LHCN-M2 (cell line): ENCODE data around the gene HEBP2. TPM values are rescaled to one million over a fixed set of nuclear protein-coding genes. Genes with fewer than 3 reads are reported as not detected.

Experiments used
- DNase-seq: peaks from one replicate; pipeline ENCODE4 v3.0.0-alpha.2; 2012; ENCODE audit warnings: low read depth
- total RNA-seq: library from RNA; depleted of rRNA; stranded (reverse); fragments of >200 nt; gene quantifications from 2 replicates; pipeline ENCODE4 v1.2.3, GENCODE V29; 2014

HEBP2 gene
- total RNA-seq, 1 experiment from 2014 or later, result 24.8 TPM

DNA sequence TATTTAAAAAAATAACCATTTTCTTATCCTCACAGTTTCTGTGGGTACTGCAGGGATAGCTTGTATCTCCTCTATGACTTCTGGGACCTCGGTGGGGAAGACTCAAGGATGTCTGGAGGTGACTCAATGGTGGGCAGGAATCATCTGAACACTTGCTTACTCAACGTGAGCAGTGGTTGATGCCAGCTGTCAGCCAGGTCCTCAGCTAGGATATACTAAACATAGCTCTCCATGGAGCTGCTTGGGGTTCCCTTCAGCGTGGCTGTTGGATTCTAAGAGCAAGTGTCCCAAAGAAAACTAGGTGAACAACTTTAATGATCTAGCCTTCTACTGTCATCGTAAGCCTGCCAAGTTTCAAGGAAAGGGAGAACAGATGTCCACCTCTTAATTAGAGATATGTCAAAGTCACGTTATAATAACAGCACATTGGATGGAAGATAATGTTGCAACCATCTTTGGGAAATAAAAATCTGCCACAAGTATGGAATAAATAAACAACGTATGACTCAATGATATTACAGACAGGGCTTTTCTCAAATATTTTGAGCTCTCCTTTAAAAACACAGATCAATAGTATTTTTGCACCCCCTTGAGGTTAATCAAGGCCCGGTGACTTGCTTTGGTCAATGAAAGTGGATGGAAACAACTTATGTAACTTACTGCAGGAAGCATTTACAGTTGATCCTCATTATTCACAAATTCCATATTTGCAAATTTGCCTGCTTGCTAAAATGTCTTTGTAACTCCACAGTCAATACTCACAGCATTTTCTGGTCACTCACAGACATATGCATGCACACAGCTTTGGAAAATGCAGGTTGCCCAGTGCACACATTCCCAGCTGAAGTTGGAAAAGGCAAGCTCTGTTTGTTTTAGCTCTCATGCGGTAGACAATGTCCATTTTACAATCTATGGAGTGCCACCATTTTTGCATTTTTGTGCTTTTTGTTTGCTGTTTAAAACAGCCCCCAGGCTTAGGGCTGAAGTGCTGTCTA, 6.6 kb upstream of the HEBP2 start:
- peak; percentile 73 for DNase-seq

DNA sequence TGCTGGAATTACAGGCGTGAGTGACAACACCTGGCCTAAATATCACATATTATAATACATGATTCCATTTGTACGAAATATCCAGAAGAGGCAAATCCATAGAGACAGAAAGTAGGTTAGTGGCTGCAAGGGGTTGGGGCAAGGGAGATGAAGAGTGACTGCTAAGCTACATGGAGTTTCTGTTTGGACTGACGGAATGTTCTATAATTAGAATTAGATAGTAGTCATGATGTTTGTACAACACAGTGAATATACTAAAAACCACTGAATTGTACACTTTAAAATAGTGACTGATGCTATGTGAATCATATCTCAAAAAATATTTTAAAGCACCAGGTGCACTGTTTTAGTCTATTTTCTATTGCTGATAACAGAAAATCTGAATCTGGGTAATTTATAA, 3.7 kb upstream of the HEBP2 start:
- peak; percentile 22 for DNase-seq

DNA sequence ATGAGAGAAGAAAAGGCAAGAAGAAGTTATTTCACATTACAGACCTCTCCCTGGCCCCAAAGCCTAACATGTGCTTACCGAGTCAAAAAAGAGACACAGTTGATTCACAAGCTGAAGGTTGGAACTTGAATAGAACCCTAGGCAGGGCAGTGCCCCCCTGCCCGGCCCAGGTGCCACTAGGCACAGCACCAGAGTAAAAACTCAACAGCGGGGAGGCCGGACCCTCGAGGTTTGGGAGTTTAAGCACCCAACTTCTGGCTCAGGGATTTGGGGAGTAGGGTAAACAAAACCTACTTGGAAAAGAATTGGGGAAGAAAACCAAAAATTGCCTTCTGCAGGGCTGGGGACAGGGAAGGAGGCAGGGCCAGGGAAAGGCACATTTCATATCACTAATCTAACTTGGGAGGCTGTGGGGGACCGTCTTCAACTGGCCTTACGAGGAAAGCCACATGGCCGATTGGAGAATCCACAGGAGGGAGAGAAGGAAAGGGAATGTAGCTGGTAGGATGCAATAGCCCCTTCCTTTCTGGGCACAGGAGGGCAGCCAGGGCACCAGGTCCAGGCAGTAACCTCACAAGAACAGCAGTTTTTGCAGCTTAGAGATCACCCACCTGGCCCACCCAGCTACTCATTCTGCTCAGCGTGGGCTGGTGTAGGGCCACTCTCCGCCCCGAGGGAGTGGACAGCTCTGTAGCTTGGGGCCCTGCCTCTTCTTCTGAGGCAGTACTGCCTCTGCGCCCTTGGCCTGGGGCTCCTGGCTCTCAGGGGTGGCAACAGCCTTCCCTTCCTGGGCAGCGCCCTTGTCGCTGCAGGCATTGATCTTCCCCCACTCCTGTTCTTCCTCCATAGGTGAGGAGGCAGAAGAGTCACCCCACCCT, 1.8 kb upstream of the HEBP2 start:
- no peak for DNase-seq

DNA sequence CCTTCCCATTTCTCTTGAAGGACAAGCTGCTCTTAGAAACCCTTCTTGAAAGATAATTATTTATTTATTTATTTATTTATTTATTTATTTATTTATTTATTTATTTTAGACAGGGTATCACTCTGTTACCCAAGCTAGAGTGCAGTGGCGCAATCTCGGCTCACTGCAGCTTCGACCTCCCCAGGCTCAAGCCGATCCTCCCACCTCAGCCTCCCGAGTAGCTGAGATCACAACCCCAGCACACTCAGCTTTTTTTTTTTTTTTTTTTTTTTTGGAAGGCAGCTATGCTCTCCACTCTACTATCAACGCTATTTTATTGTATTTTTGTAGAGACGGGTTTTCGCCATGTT, 1.2 kb upstream of the HEBP2 start:
- DNase-seq, result no peak

DNA sequence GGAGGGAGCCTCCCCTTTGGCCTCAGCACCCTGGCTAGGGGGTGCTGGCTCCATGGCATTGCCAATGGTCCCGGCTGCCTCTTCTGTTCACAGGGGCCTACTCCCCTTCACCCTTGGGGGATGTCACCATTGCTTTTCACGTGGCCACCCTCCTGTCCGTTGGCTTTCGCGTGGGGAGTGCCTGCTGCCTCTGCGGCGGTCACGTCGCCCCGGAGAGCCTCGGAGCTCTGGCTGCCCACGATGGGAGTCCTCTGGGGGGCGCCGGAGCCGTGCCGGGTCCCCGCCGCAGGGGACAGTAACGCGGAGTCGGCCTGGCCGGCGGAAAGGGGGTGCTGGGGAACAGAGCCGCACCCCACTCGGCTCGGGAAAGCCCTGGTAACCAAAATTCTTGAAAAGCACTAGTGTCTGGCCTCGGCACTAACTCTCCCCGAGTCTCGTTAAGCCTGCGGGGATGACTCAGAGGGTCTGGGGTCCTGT, 661 bp upstream of the HEBP2 start:
- peak; percentile 17 for DNase-seq

- DNase-seq, result no peak
Measured at GRCh38 chr6:138404666-138405337, 779 bp downstream of the HEBP2 start.

DNA sequence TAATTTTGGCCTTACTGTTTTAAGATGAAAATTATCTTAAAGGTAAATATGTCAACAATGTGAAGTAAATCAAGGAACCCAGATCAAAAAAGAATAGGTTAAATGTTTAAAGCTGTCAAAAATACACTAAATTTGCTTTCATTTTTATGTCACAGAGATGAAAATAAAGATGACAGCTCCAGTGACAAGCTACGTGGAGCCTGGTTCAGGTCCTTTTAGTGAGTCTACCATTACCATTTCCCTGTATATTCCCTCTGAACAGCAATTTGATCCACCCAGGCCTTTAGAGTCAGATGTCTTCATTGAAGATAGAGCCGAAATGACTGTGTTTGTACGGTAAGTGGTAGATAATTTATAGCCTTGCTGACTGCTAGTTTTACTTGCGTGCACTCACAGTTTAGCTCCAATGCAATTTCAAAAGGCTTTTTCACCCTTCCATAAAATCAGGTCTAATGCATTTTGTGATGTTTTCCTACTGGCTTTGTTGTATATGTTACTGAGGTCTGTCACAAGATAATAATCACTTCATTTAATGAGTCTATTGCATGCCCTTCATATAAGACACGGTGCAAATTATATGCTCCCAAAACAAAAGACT, 1.9 kb downstream of the HEBP2 start:
- no peak for DNase-seq

GRCh38 chr6:138406443-138406842, 2.4 kb downstream of the HEBP2 start:
- DNase-seq, result no peak

DNA sequence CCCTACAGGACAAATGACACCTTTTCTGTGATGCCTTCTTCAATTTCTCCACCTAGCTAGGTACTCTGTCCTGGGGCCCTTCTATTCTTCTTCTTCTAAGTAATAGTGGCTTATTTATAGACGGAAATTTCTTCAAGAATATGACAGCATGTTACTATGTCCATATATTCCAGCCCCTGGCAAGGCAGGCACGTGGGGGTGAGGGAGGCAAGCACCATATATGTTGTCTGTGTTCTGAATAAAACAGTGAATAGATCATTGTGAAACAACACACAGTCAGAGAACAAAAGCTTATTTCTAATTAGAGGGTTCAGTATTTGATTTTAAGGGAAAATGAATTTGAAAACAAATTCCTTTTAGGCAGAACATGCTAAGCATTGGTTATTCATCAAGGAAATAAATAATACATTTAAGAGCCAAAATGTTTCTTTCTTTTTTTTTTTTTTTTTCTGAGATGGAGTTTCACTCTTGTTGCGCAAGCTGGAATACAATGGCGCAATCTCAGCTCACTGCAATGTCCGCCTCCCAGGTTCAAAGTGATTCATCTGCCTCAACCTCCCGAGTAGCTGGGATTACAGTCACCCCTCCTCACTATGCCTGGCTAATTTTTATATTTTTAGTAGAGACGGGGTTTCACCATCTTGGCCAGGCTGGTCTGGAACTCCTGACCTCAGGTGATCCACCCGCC, 6.2 kb downstream of the HEBP2 start:
- peak; percentile 29 for DNase-seq

- peak; percentile 84 for DNase-seq
Measured at GRCh38 chr6:138410972-138411880, 7.2 kb downstream of the HEBP2 start.

GRCh38 chr6:138415125-138415524, 11.1 kb downstream of the HEBP2 start:
- DNase-seq, result no peak

DNA sequence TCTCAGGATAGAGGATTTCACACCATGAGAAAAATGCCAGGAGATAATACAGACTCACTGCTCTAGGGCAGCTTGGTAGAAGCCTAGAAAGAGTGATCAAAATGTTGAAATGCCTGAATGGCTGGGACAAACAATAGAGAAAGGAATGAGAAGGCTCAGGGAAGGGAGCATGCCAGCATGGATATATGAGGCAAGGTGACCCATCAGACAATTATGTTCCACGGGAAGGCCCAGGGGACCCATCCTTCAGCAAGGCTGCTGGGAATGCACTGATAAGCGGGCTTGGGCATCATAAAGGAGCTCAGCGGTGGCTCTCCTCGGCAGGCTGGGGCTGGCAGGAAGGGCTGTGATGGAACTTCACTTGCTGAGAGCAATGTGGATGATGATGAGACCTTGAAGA, 12.2 kb downstream of the HEBP2 start:
- peak; percentile 8 for DNase-seq

DNA sequence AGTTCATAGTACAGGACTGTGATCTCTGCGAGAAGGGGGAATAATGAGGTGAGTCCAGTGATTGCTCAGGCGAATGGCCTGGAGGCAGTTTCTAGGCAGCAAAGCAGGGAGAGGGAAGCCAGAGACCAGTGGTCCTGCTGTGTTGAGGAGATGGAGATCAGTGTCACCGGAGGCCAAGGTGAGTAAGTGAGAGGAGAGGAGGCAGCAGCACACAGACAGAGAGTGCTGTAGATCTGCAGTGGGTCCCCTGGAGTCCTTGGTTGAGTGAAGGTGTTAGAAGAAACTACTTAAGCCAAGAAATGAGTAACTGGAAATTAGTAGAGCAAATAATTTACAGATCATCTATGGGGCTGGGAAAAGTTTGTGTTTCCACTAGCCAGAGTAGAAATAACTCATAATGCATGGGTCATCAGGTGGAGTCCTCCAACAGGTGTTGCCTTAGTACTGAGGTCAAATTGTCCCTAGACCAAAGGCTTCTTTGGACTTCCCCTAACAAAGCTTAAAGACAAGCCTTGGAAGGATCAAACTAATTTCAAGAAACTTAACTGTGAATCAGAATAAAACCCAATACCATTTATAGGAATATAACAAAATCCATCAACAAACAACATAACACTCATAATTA, 13.6 kb downstream of the HEBP2 start:
- no peak for DNase-seq

GRCh38 chr6:138418118-138418742, 14.2 kb downstream of the HEBP2 start:
- DNase-seq, result no peak

DNA sequence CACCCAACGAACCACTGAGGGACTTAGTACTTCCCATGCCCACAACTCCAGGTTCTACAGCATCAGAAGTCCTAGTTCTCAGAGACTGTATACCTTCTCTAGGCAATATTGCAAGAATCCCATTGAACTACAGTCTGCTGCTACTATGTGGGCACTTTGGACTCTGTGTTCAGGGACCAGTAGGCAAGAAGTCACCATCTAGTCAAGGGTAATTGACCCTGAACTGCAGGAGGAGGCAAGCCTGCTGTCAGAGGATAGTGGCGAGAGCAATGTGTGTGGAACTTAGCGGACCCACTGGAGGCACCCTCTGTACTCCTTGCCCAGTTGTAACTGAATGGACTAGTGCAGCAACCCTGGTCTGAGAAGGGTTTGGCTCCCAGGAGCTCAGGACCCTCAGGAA, 15.7 kb downstream of the HEBP2 start:
- no peak for DNase-seq

DNA sequence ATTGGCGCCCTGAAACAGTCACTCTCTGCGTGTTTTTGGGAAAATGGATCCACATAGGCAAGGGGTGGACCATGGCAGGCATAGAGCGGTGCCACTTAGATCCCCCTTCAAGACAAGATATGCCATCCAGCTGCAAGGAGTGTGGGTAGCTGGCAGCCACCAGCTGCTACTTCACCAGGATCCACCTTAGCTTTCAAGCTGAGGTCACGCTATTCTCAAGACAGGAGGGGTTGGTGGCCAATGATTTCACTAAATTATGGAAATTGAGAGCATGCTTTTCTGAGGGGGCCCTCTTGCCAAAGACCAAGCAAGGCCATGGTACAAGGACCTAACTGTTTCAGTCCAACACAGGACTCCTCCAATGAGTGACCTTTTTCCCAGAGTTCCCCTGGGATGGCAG, 16.3 kb downstream of the HEBP2 start:
- DNase-seq, result no peak

- DNase-seq, result no peak
Measured at GRCh38 chr6:138421089-138421488, 17.1 kb downstream of the HEBP2 start.

GRCh38 chr6:138421608-138422007, 17.6 kb downstream of the HEBP2 start:
- no peak for DNase-seq

GRCh38 chr6:138422861-138423260, 18.8 kb downstream of the HEBP2 start:
- DNase-seq, result no peak
